Ammon's horn (tissue), 1 donor: ENCODE results near the gene SLC22A23.

ENCODE experiments used
- DNase-seq: peaks from one replicate; pipeline ENCODE4 v3.0.0-alpha.2; 2016; ENCODE audit warnings: low spot score

SLC22A23 gene

GRCh38 chr6:3222506-3223038 is 234.3 kb downstream of the SLC22A23 start:
- no peak for DNase-seq

- no peak for DNase-seq
Measured at GRCh38 chr6:3221578-3221977, 235.3 kb downstream of the SLC22A23 start.

- DNase-seq = peak; percentile 31
Measured at GRCh38 chr6:3220366-3220765, 236.5 kb downstream of the SLC22A23 start.
